Ishikawa (cell line): ENCODE data around the gene PKD2.
A peak's percentile ranks its signal among the peaks of the same experiment; 100 is the strongest.

Source experiments
- CEBPB ChIP-seq: IDR thresholded peaks from 2 replicates; pipeline ENCODE4 v1.6.1; 2012
- CREB1 ChIP-seq: IDR thresholded peaks from 2 replicates; pipeline ENCODE4 v1.6.1; 2012; ENCODE audit warnings: low read depth
- EGR1 ChIP-seq: IDR thresholded peaks from 2 replicates; pipeline ENCODE4 v1.6.1; 2012
- EP300 ChIP-seq: IDR thresholded peaks from 2 replicates; pipeline ENCODE4 v1.6.1; 2012; ENCODE audit warnings: borderline replicate concordance
- FOXM1 ChIP-seq: IDR thresholded peaks from 2 replicates; pipeline ENCODE4 v1.6.1; 2012; ENCODE audit warnings: low read depth, borderline replicate concordance
- NFIC ChIP-seq: IDR thresholded peaks from 2 replicates; pipeline ENCODE4 v1.6.1; 2012
- RAD21 ChIP-seq: IDR thresholded peaks from 2 replicates; pipeline ENCODE4 v1.6.1; 2012; ENCODE audit warnings: low read depth
- TAF1 ChIP-seq: IDR thresholded peaks from 2 replicates; pipeline ENCODE4 v1.6.1; 2012; ENCODE audit warnings: low read depth, mild to moderate bottlenecking
- TCF12 ChIP-seq: IDR thresholded peaks from 2 replicates; pipeline ENCODE4 v1.6.1; 2012; ENCODE audit warnings: low read depth
- TEAD4 ChIP-seq: IDR thresholded peaks from 2 replicates; pipeline ENCODE4 v1.6.1; 2012
- YY1 ChIP-seq: IDR thresholded peaks from 2 replicates; pipeline ENCODE4 v1.6.1; 2012; ENCODE audit warnings: low read depth
- ZBTB7A ChIP-seq: IDR thresholded peaks from 2 replicates; pipeline ENCODE4 v1.6.1; 2012; ENCODE audit warnings: low read depth
- TF ChIP-seq, protein P1 (sequence below): IDR thresholded peaks from 2 replicates; pipeline ENCODE4 v1.6.1; 2012; ENCODE audit warnings: low read depth, mild to moderate bottlenecking
- TF ChIP-seq, protein P2 (sequence below): IDR thresholded peaks from 2 replicates; pipeline ENCODE4 v1.6.1; 2012
- TF ChIP-seq, protein P3 (sequence below): IDR thresholded peaks from 2 replicates; pipeline ENCODE4 v1.6.1; 2012

The PKD2 gene

DNA sequence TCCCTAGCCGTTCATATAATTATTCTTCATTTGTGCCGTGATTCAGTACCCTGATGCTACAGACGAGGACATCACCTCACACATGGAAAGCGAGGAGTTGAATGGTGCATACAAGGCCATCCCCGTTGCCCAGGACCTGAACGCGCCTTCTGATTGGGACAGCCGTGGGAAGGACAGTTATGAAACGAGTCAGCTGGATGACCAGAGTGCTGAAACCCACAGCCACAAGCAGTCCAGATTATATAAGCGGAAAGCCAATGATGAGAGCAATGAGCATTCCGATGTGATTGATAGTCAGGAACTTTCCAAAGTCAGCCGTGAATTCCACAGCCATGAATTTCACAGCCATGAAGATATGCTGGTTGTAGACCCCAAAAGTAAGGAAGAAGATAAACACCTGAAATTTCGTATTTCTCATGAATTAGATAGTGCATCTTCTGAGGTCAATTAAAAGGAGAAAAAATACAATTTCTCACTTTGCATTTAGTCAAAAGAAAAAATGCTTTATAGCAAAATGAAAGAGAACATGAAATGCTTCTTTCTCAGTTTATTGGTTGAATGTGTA is 24.9 kb upstream of the PKD2 start:
- TF ChIP-seq, protein P1, sequence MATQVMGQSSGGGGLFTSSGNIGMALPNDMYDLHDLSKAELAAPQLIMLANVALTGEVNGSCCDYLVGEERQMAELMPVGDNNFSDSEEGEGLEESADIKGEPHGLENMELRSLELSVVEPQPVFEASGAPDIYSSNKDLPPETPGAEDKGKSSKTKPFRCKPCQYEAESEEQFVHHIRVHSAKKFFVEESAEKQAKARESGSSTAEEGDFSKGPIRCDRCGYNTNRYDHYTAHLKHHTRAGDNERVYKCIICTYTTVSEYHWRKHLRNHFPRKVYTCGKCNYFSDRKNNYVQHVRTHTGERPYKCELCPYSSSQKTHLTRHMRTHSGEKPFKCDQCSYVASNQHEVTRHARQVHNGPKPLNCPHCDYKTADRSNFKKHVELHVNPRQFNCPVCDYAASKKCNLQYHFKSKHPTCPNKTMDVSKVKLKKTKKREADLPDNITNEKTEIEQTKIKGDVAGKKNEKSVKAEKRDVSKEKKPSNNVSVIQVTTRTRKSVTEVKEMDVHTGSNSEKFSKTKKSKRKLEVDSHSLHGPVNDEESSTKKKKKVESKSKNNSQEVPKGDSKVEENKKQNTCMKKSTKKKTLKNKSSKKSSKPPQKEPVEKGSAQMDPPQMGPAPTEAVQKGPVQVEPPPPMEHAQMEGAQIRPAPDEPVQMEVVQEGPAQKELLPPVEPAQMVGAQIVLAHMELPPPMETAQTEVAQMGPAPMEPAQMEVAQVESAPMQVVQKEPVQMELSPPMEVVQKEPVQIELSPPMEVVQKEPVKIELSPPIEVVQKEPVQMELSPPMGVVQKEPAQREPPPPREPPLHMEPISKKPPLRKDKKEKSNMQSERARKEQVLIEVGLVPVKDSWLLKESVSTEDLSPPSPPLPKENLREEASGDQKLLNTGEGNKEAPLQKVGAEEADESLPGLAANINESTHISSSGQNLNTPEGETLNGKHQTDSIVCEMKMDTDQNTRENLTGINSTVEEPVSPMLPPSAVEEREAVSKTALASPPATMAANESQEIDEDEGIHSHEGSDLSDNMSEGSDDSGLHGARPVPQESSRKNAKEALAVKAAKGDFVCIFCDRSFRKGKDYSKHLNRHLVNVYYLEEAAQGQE: no peak
- TF ChIP-seq ZBTB7A (no peak), TAF1 (no peak), CREB1 (no peak), EP300 (no peak), FOXM1 (no peak), NFIC (no peak)
- TF ChIP-seq, protein P2, sequence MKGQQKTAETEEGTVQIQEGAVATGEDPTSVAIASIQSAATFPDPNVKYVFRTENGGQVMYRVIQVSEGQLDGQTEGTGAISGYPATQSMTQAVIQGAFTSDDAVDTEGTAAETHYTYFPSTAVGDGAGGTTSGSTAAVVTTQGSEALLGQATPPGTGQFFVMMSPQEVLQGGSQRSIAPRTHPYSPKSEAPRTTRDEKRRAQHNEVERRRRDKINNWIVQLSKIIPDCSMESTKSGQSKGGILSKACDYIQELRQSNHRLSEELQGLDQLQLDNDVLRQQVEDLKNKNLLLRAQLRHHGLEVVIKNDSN: no peak
- TF ChIP-seq, protein P3, sequence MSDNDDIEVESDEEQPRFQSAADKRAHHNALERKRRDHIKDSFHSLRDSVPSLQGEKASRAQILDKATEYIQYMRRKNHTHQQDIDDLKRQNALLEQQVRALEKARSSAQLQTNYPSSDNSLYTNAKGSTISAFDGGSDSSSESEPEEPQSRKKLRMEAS: no peak

DNA sequence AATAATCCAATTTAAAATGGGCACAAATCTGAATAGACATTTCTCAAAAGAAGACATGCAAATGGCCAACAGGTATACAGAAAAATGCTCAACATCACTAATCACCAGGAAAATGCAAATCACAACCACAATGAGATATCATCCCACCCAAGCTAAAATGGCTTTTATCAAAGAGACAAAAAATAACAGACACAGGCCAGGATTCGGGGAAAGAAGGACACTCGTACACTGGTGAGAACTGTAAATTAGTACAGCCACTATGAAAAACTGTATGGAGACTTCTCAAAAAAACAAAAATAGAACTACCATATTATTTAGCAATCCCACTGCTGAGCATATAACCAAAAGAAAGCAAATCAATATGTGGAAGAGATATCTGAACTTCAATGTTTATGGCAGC is 23.4 kb upstream of the PKD2 start:
- TF ChIP-seq TCF12 (no peak), CREB1 (no peak), ZBTB7A (no peak), EP300 (no peak), TAF1 (no peak), RAD21 (no peak), CEBPB (no peak), NFIC (no peak), EGR1 (no peak), TEAD4 (no peak), YY1 (no peak), FOXM1 (no peak)
- TF ChIP-seq, protein P2: no peak
- TF ChIP-seq, protein P3: no peak
- TF ChIP-seq, protein P1: no peak

DNA sequence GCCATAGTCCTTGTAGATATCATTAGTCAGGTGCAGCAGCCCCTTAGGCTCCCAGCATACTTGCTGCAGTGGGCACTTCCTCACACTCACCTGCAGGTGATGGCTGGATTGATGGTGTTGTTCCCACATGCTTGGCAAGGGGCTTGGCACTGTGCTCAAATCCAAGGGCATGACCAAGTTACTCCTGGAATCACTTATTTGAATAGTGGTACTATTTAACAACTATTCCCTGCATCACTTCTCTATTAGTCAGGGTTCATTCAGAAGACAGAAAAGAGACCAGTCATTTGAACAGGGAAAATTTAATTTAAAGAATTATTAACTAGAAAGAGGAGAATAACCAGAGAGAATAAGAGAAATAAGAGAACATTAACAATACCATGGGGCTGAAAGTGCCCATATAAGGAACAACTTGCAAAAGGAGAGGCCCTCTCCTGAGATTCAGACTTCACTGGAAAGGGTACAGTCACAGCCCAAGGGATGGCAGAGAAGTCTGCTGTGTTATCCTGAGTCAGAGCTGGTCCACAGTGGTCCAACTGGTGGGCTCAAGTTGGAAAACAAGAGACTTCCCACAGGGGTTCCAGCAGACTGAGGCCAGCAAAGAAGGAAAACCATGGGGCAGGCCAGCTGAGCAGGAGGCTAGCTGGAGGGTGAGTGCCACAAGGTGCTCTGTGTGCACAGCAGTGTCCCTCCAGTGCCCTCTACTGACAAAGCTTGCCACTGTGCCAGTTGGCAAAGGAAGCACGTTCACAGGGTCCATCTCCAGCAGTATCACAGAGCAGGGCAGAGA is 22.1 kb upstream of the PKD2 start:
- TF ChIP-seq EGR1 (no peak), RAD21 (peak; percentile 86)
- TF ChIP-seq, protein P3: 0 out of 2 replicates have a peak, but pooled peaks have one; percentile 31

GRCh38 chr4:87985887-87986200 is 21.6 kb upstream of the PKD2 start:
- TF ChIP-seq, protein P3: no peak
- TF ChIP-seq CREB1 (no peak), TCF12 (no peak), RAD21 (no peak), FOXM1 (no peak), YY1 (no peak)
- TF ChIP-seq, protein P1: no peak
